Caco-2 (cell line): ENCODE results near the gene ARL10. TPM values are rescaled to one million over a fixed set of nuclear protein-coding genes. Genes with fewer than 3 reads are reported as not detected.

Source experiments
- BruUV-seq: library from RNA; stranded (reverse); fragments of 400-500 nt; replicated peaks from 2 replicates; lab custom pipeline; 2021; lab: Mats Ljungman, UMichigan
- CTCF ChIA-PET: fragments of 300-600 bp; sonication (Branson Sonifier 250); formaldehyde crosslinking; loops from one replicate; lab custom pipeline; 2022; ENCODE audit warnings: antibody characterized with exemption; lab: Charles Lee
- POLR2A ChIA-PET: fragments of 300-600 bp; sonication (Branson Sonifier 250); formaldehyde crosslinking; loops from one replicate; lab custom pipeline; 2022; ENCODE audit warnings: antibody characterized with exemption; lab: Charles Lee
- DNase-seq, 2 experiments: peaks; one replicate each; pipeline versions ENCODE4 v3.0.0 to v3.0.0-alpha.2; 2020 to 2022
- H3K27me3 ChIP-seq: replicated peaks from 2 replicates; pipeline ENCODE4 v1.6.0; 2011; ENCODE audit warnings: low read length; ENCODE audit not compliant: control insufficient read depth, insufficient read depth
- H3K36me3 ChIP-seq: 2 replicates; pipeline ENCODE4 v1.5.1; 2011; ENCODE audit warnings: low read length; ENCODE audit not compliant: control insufficient read depth, insufficient read depth
- H3K4me1 ChIP-seq: fragments of 250-450 bp; sonication (Bioruptor Pico); 2 replicates; pipeline ENCODE4 v1.5.1; 2020; ENCODE audit warnings: mild to moderate bottlenecking
- H3K4me3 ChIP-seq: 2 replicates; pipeline ENCODE4 v1.5.1; 2011; ENCODE audit warnings: low read depth, mild to moderate bottlenecking, control low read depth, low read length
- H3K9me3 ChIP-seq: fragments of 250-450 bp; sonication (Bioruptor Pico); 2 replicates; pipeline ENCODE4 v1.5.1; 2020; ENCODE audit warnings: mild to moderate bottlenecking, moderate library complexity
- H3K27ac Mint-ChIP-seq: one replicate; pipeline ENCODE4 v1.8.0; 2022; ENCODE audit warnings: mixed read lengths; ENCODE audit not compliant: unreplicated experiment
- H3K27me3 Mint-ChIP-seq: one replicate; pipeline ENCODE4 v1.8.0; 2022; ENCODE audit warnings: mixed read lengths; ENCODE audit not compliant: insufficient read depth, unreplicated experiment
- H3K36me3 Mint-ChIP-seq: one replicate; pipeline ENCODE4 v1.8.0; 2022; ENCODE audit warnings: mild to moderate bottlenecking, mixed read lengths; ENCODE audit not compliant: insufficient read depth, unreplicated experiment
- H3K4me1 Mint-ChIP-seq: one replicate; pipeline ENCODE4 v1.8.0; 2022; ENCODE audit warnings: low read depth, mixed read lengths; ENCODE audit not compliant: unreplicated experiment
- H3K4me3 Mint-ChIP-seq: one replicate; pipeline ENCODE4 v1.8.0; 2022; ENCODE audit warnings: mild to moderate bottlenecking, moderate library complexity, mixed read lengths; ENCODE audit not compliant: unreplicated experiment
- H3K9me3 Mint-ChIP-seq: one replicate; pipeline ENCODE4 v1.8.0; 2022; ENCODE audit warnings: mixed read lengths; ENCODE audit not compliant: unreplicated experiment
- intact Hi-C: fragments of 100-400 bp; cut with micrococcal nuclease; formaldehyde crosslinking; loops from one replicate; pipeline ENCODE4 v1.10.0; 2022; ENCODE audit not compliant: unreplicated experiment
- total RNA-seq: library from RNA; stranded (reverse); gene quantifications from 2 replicates; pipeline ENCODE4 v1.2.3, GENCODE V29; 2022
- TF ChIP-seq, protein P1 (sequence below), 2 experiments: fragments of 200-600 bp in 1 of 2; IDR thresholded peaks; 1 replicate in 1 of 2; 2 replicates in 1 of 2; pipeline versions ENCODE4 v1.5.1 to v1.8.0; 2011 to 2022; ENCODE audit warnings: antibody characterized with exemption in 1 of 2, control low read depth in 1 of 2, inconsistent platforms in 1 of 2, low read depth in 1 of 2, low read length in 1 of 2, mild to moderate bottlenecking in 1 of 2, moderate library complexity in 1 of 2; ENCODE audit not compliant: insufficient read depth in 1 of 2, severe bottlenecking in 1 of 2, unreplicated experiment in 1 of 2

Gene ARL10
- total RNA-seq, 1 experiment from 2014 or later, result 2.3 TPM

DNA sequence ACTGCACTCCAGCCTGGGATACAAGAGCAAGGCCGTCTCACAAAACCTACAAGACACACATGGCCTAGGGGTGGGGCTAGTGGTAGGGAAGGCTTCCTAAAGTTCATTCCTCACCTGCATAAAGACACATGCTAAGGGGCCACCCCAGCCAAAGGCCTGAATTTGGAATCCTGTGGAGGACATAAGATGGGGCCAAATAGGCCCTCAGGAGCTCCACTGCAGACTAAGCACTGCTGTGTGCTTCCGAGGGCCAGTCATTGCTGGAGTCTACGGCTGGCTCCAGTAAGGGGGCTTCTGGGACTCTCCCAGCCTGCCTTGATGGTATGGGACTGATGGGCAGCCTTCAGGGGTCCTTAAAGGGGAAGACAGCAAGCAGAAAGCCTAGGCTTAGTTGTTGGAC is 17.4 kb downstream of the ARL10 start:
- Mint-ChIP-seq H3K4me1 (no peaks in the 10 kb centered on the region), H3K36me3 (peaks cover 58% of the 10 kb centered on the region), H3K27ac (no peak overlapping the region), H3K27me3 (no peaks in the 10 kb centered on the region), H3K9me3 (no peaks in the 10 kb centered on the region), H3K4me3 (no peak overlapping the region)
- POLR2A ChIA-PET, result no interaction called here
- Histone ChIP-seq H3K36me3 (no peaks in the 10 kb centered on the region), H3K27me3 (no peaks in the 10 kb centered on the region), H3K4me1 (peaks cover 4% of the 10 kb centered on the region; the same call in 1 of the 2 replicates), H3K4me3 (no peak overlapping the region), H3K9me3 (no peaks in the 10 kb centered on the region)
- BruUV-seq, result no TSS peak
- no peak for DNase-seq
- CTCF ChIA-PET, result no interaction called here
- TF ChIP-seq, protein P1, sequence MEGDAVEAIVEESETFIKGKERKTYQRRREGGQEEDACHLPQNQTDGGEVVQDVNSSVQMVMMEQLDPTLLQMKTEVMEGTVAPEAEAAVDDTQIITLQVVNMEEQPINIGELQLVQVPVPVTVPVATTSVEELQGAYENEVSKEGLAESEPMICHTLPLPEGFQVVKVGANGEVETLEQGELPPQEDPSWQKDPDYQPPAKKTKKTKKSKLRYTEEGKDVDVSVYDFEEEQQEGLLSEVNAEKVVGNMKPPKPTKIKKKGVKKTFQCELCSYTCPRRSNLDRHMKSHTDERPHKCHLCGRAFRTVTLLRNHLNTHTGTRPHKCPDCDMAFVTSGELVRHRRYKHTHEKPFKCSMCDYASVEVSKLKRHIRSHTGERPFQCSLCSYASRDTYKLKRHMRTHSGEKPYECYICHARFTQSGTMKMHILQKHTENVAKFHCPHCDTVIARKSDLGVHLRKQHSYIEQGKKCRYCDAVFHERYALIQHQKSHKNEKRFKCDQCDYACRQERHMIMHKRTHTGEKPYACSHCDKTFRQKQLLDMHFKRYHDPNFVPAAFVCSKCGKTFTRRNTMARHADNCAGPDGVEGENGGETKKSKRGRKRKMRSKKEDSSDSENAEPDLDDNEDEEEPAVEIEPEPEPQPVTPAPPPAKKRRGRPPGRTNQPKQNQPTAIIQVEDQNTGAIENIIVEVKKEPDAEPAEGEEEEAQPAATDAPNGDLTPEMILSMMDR (IDR thresholded peaks at IDR 0.05; ENCODE audit: insufficient read depth in 1 of 2, low read depth in 1 of 2, low read length in 1 of 2, severe bottlenecking in 1 of 2, unreplicated experiment in 1 of 2), result no peak
- intact Hi-C loops, result no loop called here

- Histone ChIP-seq H3K4me1 (peaks cover 4% of the 10 kb centered on the region; the same call in 1 of the 2 replicates), H3K36me3 (no peaks in the 10 kb centered on the region), H3K4me3 (no peak overlapping the region), H3K27me3 (no peaks in the 10 kb centered on the region), H3K9me3 (no peaks in the 10 kb centered on the region)
- no TSS peak for BruUV-seq
- no peak overlapping the region for H3K4me3 Mint-ChIP-seq
- DNase-seq, result no peak
- no peaks in the 10 kb centered on the region for H3K4me1 Mint-ChIP-seq
- no peak overlapping the region for H3K27ac Mint-ChIP-seq
- CTCF ChIA-PET, result no interaction called here
- peaks cover 64% of the 10 kb centered on the region for H3K36me3 Mint-ChIP-seq
- no peaks in the 10 kb centered on the region for H3K27me3 Mint-ChIP-seq
- TF ChIP-seq, protein P1 (IDR thresholded peaks at IDR 0.05; ENCODE audit: insufficient read depth in 1 of 2, low read depth in 1 of 2, low read length in 1 of 2, severe bottlenecking in 1 of 2, unreplicated experiment in 1 of 2), result no peak
- H3K9me3 Mint-ChIP-seq, result no peaks in the 10 kb centered on the region
- intact Hi-C loops, result no loop called here
- POLR2A ChIA-PET, result no interaction called here
These were observed 18.1 kb downstream of the ARL10 start for GRCh38 chr5:176383248-176383905.

DNA sequence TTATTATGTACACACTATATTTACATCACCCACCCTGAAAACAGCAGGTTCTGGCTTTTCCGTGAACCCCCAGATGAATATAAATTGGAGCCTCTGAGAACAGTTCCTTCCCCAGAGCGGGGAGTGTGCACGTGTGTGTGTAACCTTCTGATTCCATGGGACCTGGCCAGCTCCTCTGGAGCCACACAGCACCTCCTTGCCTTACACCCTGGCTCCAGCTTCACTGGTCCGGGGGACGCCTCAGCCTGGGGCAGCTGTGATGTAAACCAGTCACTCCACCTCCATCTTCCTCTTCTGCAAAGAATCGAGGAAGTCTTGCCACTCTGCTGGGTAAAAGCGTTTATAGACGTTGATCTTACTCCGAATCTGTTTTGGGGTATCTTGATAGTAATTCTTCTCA is 18.7 kb downstream of the ARL10 start:
- BruUV-seq, result no TSS peak
- Mint-ChIP-seq H3K4me1 (no peaks in the 10 kb centered on the region), H3K27me3 (no peaks in the 10 kb centered on the region), H3K27ac (no peak overlapping the region), H3K36me3 (peaks cover 70% of the 10 kb centered on the region), H3K4me3 (no peak overlapping the region), H3K9me3 (no peaks in the 10 kb centered on the region)
- no peak for DNase-seq
- H3K36me3 ChIP-seq, result no peaks in the 10 kb centered on the region
- peaks cover 4% of the 10 kb centered on the region; the same call in 1 of the 2 replicates for H3K4me1 ChIP-seq
- intact Hi-C loops, result no loop called here
- no peaks in the 10 kb centered on the region for H3K27me3 ChIP-seq
- POLR2A ChIA-PET, result no interaction called here
- TF ChIP-seq, protein P1 (IDR thresholded peaks at IDR 0.05; ENCODE audit: insufficient read depth in 1 of 2, low read depth in 1 of 2, low read length in 1 of 2, severe bottlenecking in 1 of 2, unreplicated experiment in 1 of 2), result no peak
- H3K9me3 ChIP-seq, result no peaks in the 10 kb centered on the region
- CTCF ChIA-PET, result no interaction called here
- no peak overlapping the region for H3K4me3 ChIP-seq
